K562 (cell line): ENCODE data around the gene CORIN. TPM values are rescaled to one million over a fixed set of nuclear protein-coding genes. Genes with fewer than 3 reads are reported as not detected.

ENCODE experiments used
- ATAC-seq: fragments of 200-7000 bp; cut with Tn5 transposase; 3 replicates; pipeline ENCODE4 v1.9.1; 2020; ENCODE audit warnings: moderate library complexity
- BruUV-seq: library from RNA; stranded (reverse); fragments of 400-500 nt; replicated peaks from 2 replicates; lab custom pipeline; 2021; lab: Mats Ljungman, UMichigan
- CTCF ChIA-PET: fragments of 300-600 bp; formaldehyde crosslinking; extraction: SDS; loops from one replicate; lab custom pipeline; 2021; ENCODE audit warnings: low intra/inter-chr PET ratio; lab: Yijun Ruan, JAX
- POLR2A ChIA-PET: fragments of 300-600, 350-650 bp; sonication (Branson Sonifier 250); formaldehyde crosslinking; extraction: SDS; loops from one replicate; lab custom pipeline; 2021; ENCODE audit warnings: antibody characterized with exemption, inconsistent platforms; lab: Yijun Ruan, JAX
- DNase-seq, 4 experiments: peaks; one replicate each; pipeline versions ENCODE4 v3.0.0 to v3.0.0-alpha.2; 2011 to 2018; ENCODE audit warnings: low spot score in 3 of 4, mixed read lengths in 3 of 4; ENCODE audit errors: extremely low read depth in 1 of 4
- FAIRE-seq: peaks from 2 replicates; lab custom pipeline; 2011; peaks lifted over from hg19 to GRCh38; lab: Jason Lieb, UNC
- H2AFZ ChIP-seq: 2 replicates; pipeline ENCODE4 v1.6.0; 2011; ENCODE audit warnings: low read depth, low read length, control low read depth, inconsistent platforms
- H3K27ac ChIP-seq: fragments of 200-600 bp; 3 replicates; pipeline ENCODE4 v1.8.0; 2011; ENCODE audit warnings: low read depth, mild to moderate bottlenecking, control low read depth, inconsistent platforms, low read length, moderate library complexity, mixed read lengths; ENCODE audit errors: extremely low read depth
- H3K27me3 ChIP-seq, 2 experiments: fragments of 300-600 bp in 1 of 2; 2 replicates in 1 of 2; 3 replicates in 1 of 2; pipeline versions ENCODE4 v1.6.0 to v1.8.0; 2011; ENCODE audit warnings: inconsistent platforms in 2 of 2, low read length in 2 of 2, mild to moderate bottlenecking in 1 of 2, mixed read lengths in 1 of 2, moderate library complexity in 1 of 2; ENCODE audit not compliant: control insufficient read depth in 2 of 2, insufficient read depth in 2 of 2
- H3K36me3 ChIP-seq: fragments of 300-600 bp; 3 replicates; pipeline ENCODE4 v1.8.0; 2011; ENCODE audit warnings: mild to moderate bottlenecking, low read length, inconsistent platforms; ENCODE audit not compliant: control insufficient read depth, insufficient read depth
- H3K4me1 ChIP-seq, 2 experiments: fragments of 200-600 bp in 1 of 2; replicated peaks in 1 of 2; 2 replicates in 1 of 2; 3 replicates in 1 of 2; pipeline versions ENCODE4 v1.5.1 to v1.8.0; 2011; ENCODE audit warnings: inconsistent platforms in 2 of 2, low read length in 2 of 2, mild to moderate bottlenecking in 1 of 2, mixed read lengths in 1 of 2, moderate library complexity in 1 of 2; ENCODE audit not compliant: control insufficient read depth in 2 of 2, insufficient read depth in 2 of 2
- H3K4me2 ChIP-seq: 2 replicates; pipeline ENCODE4 v1.6.1; 2011; ENCODE audit warnings: low read length, control low read depth, inconsistent platforms, mixed read lengths; ENCODE audit not compliant: insufficient read depth
- H3K4me3 ChIP-seq: fragments of 200-600 bp; sonication (generic), shearing (Covaris generic); 2 replicates; pipeline ENCODE4 v1.5.1; 2016; ENCODE audit warnings: control low read depth, inconsistent platforms
- H3K79me2 ChIP-seq: fragments of 200-600 bp; 3 replicates; pipeline ENCODE4 v1.8.0; 2011; ENCODE audit warnings: low read length, inconsistent platforms; ENCODE audit not compliant: control insufficient read depth, insufficient read depth
- H3K9ac ChIP-seq, 2 experiments: 2 replicates each; pipeline versions ENCODE4 v1.6.0 to v1.6.1; 2011; ENCODE audit warnings: low read depth in 2 of 2, low read length in 2 of 2, control low read depth in 1 of 2, inconsistent platforms in 1 of 2, mild to moderate bottlenecking in 1 of 2, mixed read lengths in 1 of 2; ENCODE audit not compliant: insufficient read depth in 1 of 2
- H3K9me1 ChIP-seq: one replicate; pipeline ENCODE4 v1.6.0; 2011; ENCODE audit warnings: inconsistent platforms, mild to moderate bottlenecking, low read length, moderate library complexity; ENCODE audit not compliant: control insufficient read depth, insufficient read depth
- H3K9me3 ChIP-seq: replicated peaks from 2 replicates; pipeline ENCODE4 v1.5.1; 2011; ENCODE audit warnings: low read depth, low read length, inconsistent platforms; ENCODE audit not compliant: control insufficient read depth, insufficient read depth
- H4K20me1 ChIP-seq: replicated peaks from 2 replicates; pipeline ENCODE4 v1.6.1; 2011; ENCODE audit warnings: low read length, inconsistent platforms, mixed read lengths; ENCODE audit not compliant: control insufficient read depth, insufficient read depth
- RBM22 ChIP-seq: fragments of 200-400 bp; formaldehyde crosslinking; IDR thresholded peaks from 2 replicates; pipeline ENCODE4 v1.6.1; 2018; ENCODE audit warnings: low read length, low read depth; ENCODE audit not compliant: poor library complexity, severe bottlenecking
- ZNF699 ChIP-seq: fragments of 250-450 bp; sonication (Bioruptor Pico); IDR thresholded peaks from 2 replicates; pipeline ENCODE4 v1.8.0; 2021; ENCODE audit warnings: mild to moderate bottlenecking, moderate library complexity; ENCODE audit not compliant: insufficient replicate concordance
- WGBS: fragments of 100-300 bp; shearing (Covaris generic); methylation state at CpG from one replicate; pipeline ENCODE4 v1.1.6; 2016; ENCODE audit warnings: low coverage, mixed read lengths; ENCODE audit not compliant: insufficient coverage; ENCODE audit errors: missing lambda C conversion rate; 5-methylcytosine and 5-hydroxymethylcytosine counted together
- in situ Hi-C: fragments of 300-500 bp; cut with MboI; formaldehyde crosslinking; loops from 4 replicates; pipeline ENCODE4 v1.15.0; 2018; ENCODE audit warnings: inconsistent platforms, mixed read lengths
- intact Hi-C: fragments of 100-400 bp; cut with micrococcal nuclease; formaldehyde crosslinking; loops from 2 replicates; pipeline ENCODE4 v1.14.2; 2022
- polyA plus RNA-seq, 8 experiments: library from polyadenylated mRNA; depleted of rRNA in 4 of 8; stranded (reverse) in 5 of 8; unstranded in 3 of 8; fragments of >200 nt; fragmentation: Nextera tagmentation in 2 of 8; fragmentation: Illumina TruSeq in 1 of 8; extraction: Ambion mirVana in 2 of 8; extraction: Trizol in 1 of 8; gene quantifications; 2 replicates each; pipeline versions ENCODE4 v1.2.1 to v1.2.3, GENCODE V29; 2011 to 2014; ENCODE audit warnings: inconsistent platforms in 1 of 8, missing spikeins in 1 of 8
- total RNA-seq, 7 experiments: library from RNA; depleted of rRNA in 6 of 7; stranded (reverse); fragments of >200 nt in 6 of 7; fragmentation: Illumina TruSeq in 2 of 7; extraction: Trizol in 2 of 7; gene quantifications; 2 replicates each; pipeline versions ENCODE4 v1.2.1 to v1.2.3, GENCODE V29; 2011 to 2021; ENCODE audit warnings: low replicate concordance in 1 of 7
- TF ChIP-seq, protein P1 (sequence below), 2 experiments: fragments of 450-650 bp; IDR thresholded peaks; 2 replicates each; pipeline ENCODE4 v1.6.1; 2018; ENCODE audit warnings: mild to moderate bottlenecking in 2 of 2, low read depth in 1 of 2; ENCODE audit not compliant: partially characterized antibody in 2 of 2

The CORIN gene
- total and polyA plus RNA-seq, 9 of the 15 experiments (the other 6 are each of a cell fraction or from before 2014, with no cell fraction given): 0.04 to 0.31 (median 0.08) TPM; not detected in 4

- POLR2A ChIA-PET: no interaction called here
- Histone ChIP-seq H3K9ac (no peak overlapping the region; a peak in 1 of 4 replicates), H4K20me1 (no peaks in the 10 kb centered on the region), H3K36me3 (no peaks in the 10 kb centered on the region), H3K79me2 (no peaks in the 10 kb centered on the region), H3K4me1 (no peaks in the 10 kb centered on the region), H3K27ac (no peak overlapping the region), H3K27me3 (no peaks in the 10 kb centered on the region)
- 0% methylated on average over 4 of the region's 4 CpGs for WGBS
- in situ Hi-C loops: no loop called here
- intact Hi-C loops: no loop called here
- no peak for ATAC-seq
- TF ChIP-seq RBM22: no peak
- TF ChIP-seq, protein P1, sequence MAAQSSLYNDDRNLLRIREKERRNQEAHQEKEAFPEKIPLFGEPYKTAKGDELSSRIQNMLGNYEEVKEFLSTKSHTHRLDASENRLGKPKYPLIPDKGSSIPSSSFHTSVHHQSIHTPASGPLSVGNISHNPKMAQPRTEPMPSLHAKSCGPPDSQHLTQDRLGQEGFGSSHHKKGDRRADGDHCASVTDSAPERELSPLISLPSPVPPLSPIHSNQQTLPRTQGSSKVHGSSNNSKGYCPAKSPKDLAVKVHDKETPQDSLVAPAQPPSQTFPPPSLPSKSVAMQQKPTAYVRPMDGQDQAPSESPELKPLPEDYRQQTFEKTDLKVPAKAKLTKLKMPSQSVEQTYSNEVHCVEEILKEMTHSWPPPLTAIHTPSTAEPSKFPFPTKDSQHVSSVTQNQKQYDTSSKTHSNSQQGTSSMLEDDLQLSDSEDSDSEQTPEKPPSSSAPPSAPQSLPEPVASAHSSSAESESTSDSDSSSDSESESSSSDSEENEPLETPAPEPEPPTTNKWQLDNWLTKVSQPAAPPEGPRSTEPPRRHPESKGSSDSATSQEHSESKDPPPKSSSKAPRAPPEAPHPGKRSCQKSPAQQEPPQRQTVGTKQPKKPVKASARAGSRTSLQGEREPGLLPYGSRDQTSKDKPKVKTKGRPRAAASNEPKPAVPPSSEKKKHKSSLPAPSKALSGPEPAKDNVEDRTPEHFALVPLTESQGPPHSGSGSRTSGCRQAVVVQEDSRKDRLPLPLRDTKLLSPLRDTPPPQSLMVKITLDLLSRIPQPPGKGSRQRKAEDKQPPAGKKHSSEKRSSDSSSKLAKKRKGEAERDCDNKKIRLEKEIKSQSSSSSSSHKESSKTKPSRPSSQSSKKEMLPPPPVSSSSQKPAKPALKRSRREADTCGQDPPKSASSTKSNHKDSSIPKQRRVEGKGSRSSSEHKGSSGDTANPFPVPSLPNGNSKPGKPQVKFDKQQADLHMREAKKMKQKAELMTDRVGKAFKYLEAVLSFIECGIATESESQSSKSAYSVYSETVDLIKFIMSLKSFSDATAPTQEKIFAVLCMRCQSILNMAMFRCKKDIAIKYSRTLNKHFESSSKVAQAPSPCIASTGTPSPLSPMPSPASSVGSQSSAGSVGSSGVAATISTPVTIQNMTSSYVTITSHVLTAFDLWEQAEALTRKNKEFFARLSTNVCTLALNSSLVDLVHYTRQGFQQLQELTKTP (IDR thresholded peaks at IDR 0.05; ENCODE audit: low read depth in 1 of 2, partially characterized antibody in 2 of 2): no peak
- no peak for TF ChIP-seq ZNF699 (CRISPR knock-in tag)
- TF ChIP-seq, all 486 proteins: peak for 0
- CTCF ChIA-PET: no interaction called here
- FAIRE-seq (no peak), DNase-seq (no peak)
- Histone ChIP-seq H2AFZ (no peak overlapping the region), H3K4me2 (no peak overlapping the region), H3K9me3 (no peaks in the 10 kb centered on the region), H3K9me1 (no peaks in the 10 kb centered on the region), H3K4me3 (no peak overlapping the region)
- no TSS peak for BruUV-seq
Observed at GRCh38 chr4:47615385-47615784, 222.5 kb downstream of the CORIN start.
